Neural cell (in vitro differentiated cells): ENCODE measurements around the gene PRDM11.

ENCODE experiments used
- EP300 ChIP-seq: fragments of 450-650 bp; conservative IDR thresholded peaks from 2 replicates; pipeline ENCODE4 v1.6.1; 2014; ENCODE audit warnings: antibody characterized with exemption, mild to moderate bottlenecking, moderate library complexity; ENCODE audit not compliant: poor library complexity, severe bottlenecking
- EZH2 ChIP-seq: fragments of 200-600, 300-800 bp; shearing (Covaris generic), sonication (generic); IDR thresholded peaks from 2 replicates; pipeline ENCODE4 v1.6.1; 2014; ENCODE audit warnings: antibody characterized with exemption, low read length, borderline replicate concordance, mild to moderate bottlenecking; ENCODE audit not compliant: insufficient read depth, poor library complexity, severe bottlenecking
- POLR2AphosphoS5 ChIP-seq: IDR thresholded peaks from 2 replicates; pipeline ENCODE4 v1.6.1; 2012
- SMC3 ChIP-seq: fragments of 450-650 bp; conservative IDR thresholded peaks from 2 replicates; pipeline ENCODE4 v1.6.1; 2014; ENCODE audit warnings: antibody characterized with exemption, mild to moderate bottlenecking, moderate library complexity; ENCODE audit not compliant: poor library complexity
- TAF1 ChIP-seq: IDR thresholded peaks from 2 replicates; pipeline ENCODE4 v1.6.1; 2012; ENCODE audit warnings: low read depth
- TF ChIP-seq, protein P1 (sequence below): fragments of 450-650 bp; IDR thresholded peaks from 2 replicates; pipeline ENCODE4 v1.5.1; 2014; ENCODE audit warnings: antibody characterized with exemption, mild to moderate bottlenecking, moderate library complexity; ENCODE audit not compliant: poor library complexity, severe bottlenecking
- TF ChIP-seq, protein P2 (sequence below): IDR thresholded peaks from 2 replicates; pipeline ENCODE4 v1.6.1; 2012; ENCODE audit warnings: borderline replicate concordance

DNA sequence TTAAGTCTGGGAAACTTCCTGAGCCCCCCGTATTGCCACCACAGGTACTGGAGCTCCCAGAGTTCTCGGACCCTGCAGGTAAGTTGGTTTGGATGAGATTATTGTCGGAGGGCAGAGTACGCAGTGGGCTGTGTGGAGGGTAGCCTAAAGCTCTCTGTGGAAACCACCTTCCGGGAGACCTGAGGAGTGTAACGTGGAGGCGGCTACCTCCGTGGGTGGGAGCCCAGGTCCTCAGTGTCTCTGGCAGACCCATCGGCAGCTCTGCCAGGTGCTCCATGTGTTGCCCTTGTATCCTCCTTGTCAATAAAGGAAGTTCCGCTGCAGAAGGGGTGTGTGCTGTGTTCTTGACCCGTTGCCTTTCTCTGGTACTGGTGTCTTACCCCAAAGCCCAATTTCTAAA, 78.3 kb downstream of the PRDM11 start:
- TF ChIP-seq EZH2 (no peak), TAF1 (no peak), POLR2AphosphoS5 (no peak), EP300 (no peak), SMC3 (no peak)
- TF ChIP-seq, protein P1, sequence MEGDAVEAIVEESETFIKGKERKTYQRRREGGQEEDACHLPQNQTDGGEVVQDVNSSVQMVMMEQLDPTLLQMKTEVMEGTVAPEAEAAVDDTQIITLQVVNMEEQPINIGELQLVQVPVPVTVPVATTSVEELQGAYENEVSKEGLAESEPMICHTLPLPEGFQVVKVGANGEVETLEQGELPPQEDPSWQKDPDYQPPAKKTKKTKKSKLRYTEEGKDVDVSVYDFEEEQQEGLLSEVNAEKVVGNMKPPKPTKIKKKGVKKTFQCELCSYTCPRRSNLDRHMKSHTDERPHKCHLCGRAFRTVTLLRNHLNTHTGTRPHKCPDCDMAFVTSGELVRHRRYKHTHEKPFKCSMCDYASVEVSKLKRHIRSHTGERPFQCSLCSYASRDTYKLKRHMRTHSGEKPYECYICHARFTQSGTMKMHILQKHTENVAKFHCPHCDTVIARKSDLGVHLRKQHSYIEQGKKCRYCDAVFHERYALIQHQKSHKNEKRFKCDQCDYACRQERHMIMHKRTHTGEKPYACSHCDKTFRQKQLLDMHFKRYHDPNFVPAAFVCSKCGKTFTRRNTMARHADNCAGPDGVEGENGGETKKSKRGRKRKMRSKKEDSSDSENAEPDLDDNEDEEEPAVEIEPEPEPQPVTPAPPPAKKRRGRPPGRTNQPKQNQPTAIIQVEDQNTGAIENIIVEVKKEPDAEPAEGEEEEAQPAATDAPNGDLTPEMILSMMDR, result no peak
- TF ChIP-seq, protein P2, sequence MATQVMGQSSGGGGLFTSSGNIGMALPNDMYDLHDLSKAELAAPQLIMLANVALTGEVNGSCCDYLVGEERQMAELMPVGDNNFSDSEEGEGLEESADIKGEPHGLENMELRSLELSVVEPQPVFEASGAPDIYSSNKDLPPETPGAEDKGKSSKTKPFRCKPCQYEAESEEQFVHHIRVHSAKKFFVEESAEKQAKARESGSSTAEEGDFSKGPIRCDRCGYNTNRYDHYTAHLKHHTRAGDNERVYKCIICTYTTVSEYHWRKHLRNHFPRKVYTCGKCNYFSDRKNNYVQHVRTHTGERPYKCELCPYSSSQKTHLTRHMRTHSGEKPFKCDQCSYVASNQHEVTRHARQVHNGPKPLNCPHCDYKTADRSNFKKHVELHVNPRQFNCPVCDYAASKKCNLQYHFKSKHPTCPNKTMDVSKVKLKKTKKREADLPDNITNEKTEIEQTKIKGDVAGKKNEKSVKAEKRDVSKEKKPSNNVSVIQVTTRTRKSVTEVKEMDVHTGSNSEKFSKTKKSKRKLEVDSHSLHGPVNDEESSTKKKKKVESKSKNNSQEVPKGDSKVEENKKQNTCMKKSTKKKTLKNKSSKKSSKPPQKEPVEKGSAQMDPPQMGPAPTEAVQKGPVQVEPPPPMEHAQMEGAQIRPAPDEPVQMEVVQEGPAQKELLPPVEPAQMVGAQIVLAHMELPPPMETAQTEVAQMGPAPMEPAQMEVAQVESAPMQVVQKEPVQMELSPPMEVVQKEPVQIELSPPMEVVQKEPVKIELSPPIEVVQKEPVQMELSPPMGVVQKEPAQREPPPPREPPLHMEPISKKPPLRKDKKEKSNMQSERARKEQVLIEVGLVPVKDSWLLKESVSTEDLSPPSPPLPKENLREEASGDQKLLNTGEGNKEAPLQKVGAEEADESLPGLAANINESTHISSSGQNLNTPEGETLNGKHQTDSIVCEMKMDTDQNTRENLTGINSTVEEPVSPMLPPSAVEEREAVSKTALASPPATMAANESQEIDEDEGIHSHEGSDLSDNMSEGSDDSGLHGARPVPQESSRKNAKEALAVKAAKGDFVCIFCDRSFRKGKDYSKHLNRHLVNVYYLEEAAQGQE, result no peak
